Fibroblast of lung (primary cell): ENCODE results near the gene TBC1D5. TPM values are rescaled to one million over a fixed set of nuclear protein-coding genes. Genes with fewer than 3 reads are reported as not detected.

Experiments used
- DNase-seq, 2 donors: peaks; one replicate each; pipeline versions ENCODE4 v3.0.0 to v3.0.0-alpha.2; 2010; ENCODE audit warnings: low read depth in 2 of 2
- H2AFZ ChIP-seq: 2 replicates; pipeline ENCODE4 v1.5.1; 2012; ENCODE audit warnings: low read length, control low read depth, inconsistent platforms
- H3K27ac ChIP-seq: 2 replicates; pipeline ENCODE4 v1.5.1; 2011; ENCODE audit warnings: low read length, control low read depth; ENCODE audit not compliant: insufficient read depth
- H3K27me3 ChIP-seq: 2 replicates; pipeline ENCODE4 v1.5.1; 2011; ENCODE audit warnings: mild to moderate bottlenecking, low read length; ENCODE audit not compliant: control insufficient read depth, insufficient read depth
- H3K36me3 ChIP-seq: 2 replicates; pipeline ENCODE4 v1.5.1; 2011; ENCODE audit warnings: low read length; ENCODE audit not compliant: control insufficient read depth, insufficient read depth
- H3K4me1 ChIP-seq: 2 replicates; pipeline ENCODE4 v1.5.1; 2011; ENCODE audit warnings: low read length; ENCODE audit not compliant: control insufficient read depth, insufficient read depth; ENCODE audit errors: extremely low read depth
- H3K4me2 ChIP-seq: 2 replicates; pipeline ENCODE4 v1.5.1; 2011; ENCODE audit warnings: low read length, control low read depth; ENCODE audit not compliant: insufficient read depth; ENCODE audit errors: extremely low read depth
- H3K4me3 ChIP-seq, 4 experiments: fragments of 200-600 bp in 1 of 4; sonication (generic) in 1 of 4; replicated peaks in 1 of 4; 2 replicates each; pipeline ENCODE4 v1.5.1; 2011 to 2016; ENCODE audit warnings: low read length in 4 of 4, low read depth in 3 of 4, mild to moderate bottlenecking in 3 of 4, control low read depth in 2 of 4, inconsistent platforms in 1 of 4, mixed read lengths in 1 of 4; ENCODE audit not compliant: insufficient read depth in 1 of 4; ENCODE audit errors: control extremely low read depth in 1 of 4
- H3K79me2 ChIP-seq: 2 replicates; pipeline ENCODE4 v1.5.1; 2012; ENCODE audit warnings: mild to moderate bottlenecking, low read length, inconsistent platforms; ENCODE audit not compliant: control insufficient read depth, insufficient read depth
- H3K9ac ChIP-seq: 2 replicates; pipeline ENCODE4 v1.5.1; 2011; ENCODE audit warnings: mild to moderate bottlenecking, low read length, control low read depth; ENCODE audit not compliant: insufficient read depth
- H3K9me3 ChIP-seq: 2 replicates; pipeline ENCODE4 v1.5.1; 2012; ENCODE audit warnings: low read depth, low read length; ENCODE audit not compliant: control insufficient read depth, insufficient read depth
- H4K20me1 ChIP-seq: 2 replicates; pipeline ENCODE4 v1.5.1; 2011; ENCODE audit warnings: low read length; ENCODE audit not compliant: control insufficient read depth, insufficient read depth; ENCODE audit errors: extremely low read depth
- CTCF ChIP-seq, 2 donors: IDR thresholded peaks in 1 of 2; conservative IDR thresholded peaks in 1 of 2; 1 replicate in 1 of 2; 2 replicates in 1 of 2; pipeline ENCODE4 v1.5.1; 2011 to 2012; ENCODE audit warnings: low read length in 2 of 2, control low read depth in 1 of 2, inconsistent platforms in 1 of 2, low read depth in 1 of 2, mild to moderate bottlenecking in 1 of 2
- EZH2 ChIP-seq: IDR thresholded peaks from 2 replicates; pipeline ENCODE4 v1.5.1; 2012; ENCODE audit warnings: low read length, control low read depth, mild to moderate bottlenecking; ENCODE audit errors: missing control alignments
- polyA plus RNA-seq, 2 donors: library from polyadenylated mRNA; depleted of rRNA in 1 of 2; stranded (reverse) in 1 of 2; unstranded in 1 of 2; fragments of >200 nt; gene quantifications; 2 replicates each; pipeline ENCODE4 v1.2.1, GENCODE V29; 2011 to 2012; ENCODE audit warnings: missing spikeins in 1 of 2
- total RNA-seq: library from RNA; depleted of rRNA; stranded (reverse); fragments of >200 nt; gene quantifications from 2 replicates; pipeline ENCODE4 v1.2.1, GENCODE V29; 2014

TBC1D5 gene
- total and polyA plus RNA-seq, 2 donors (not counting 1 experiment from before 2014, with no cell fraction given): 43.6 to 129 TPM

GRCh38 chr3:17584066-17584465, 158.4 kb downstream of the TBC1D5 start:
- H3K36me3 ChIP-seq: no peaks in the 10 kb centered on the region
- no peak overlapping the region for H3K27ac ChIP-seq
- no peaks in the 10 kb centered on the region for H3K9me3 ChIP-seq
- DNase-seq: no peak
- no peak overlapping the region for H3K4me3 ChIP-seq
- no peaks in the 10 kb centered on the region for H3K27me3 ChIP-seq
- no peaks in the 10 kb centered on the region for H4K20me1 ChIP-seq
- no peak for TF ChIP-seq CTCF (conservative IDR thresholded peaks at IDR 0.05 in 1 of 2, IDR thresholded peaks at IDR 0.05 in 1 of 2; ENCODE audit: low read depth in 1 of 2, low read length in 2 of 2)
- TF ChIP-seq EZH2: no peak
- H2AFZ ChIP-seq: no peak overlapping the region
- H3K4me1 ChIP-seq: no peaks in the 10 kb centered on the region
- no peaks in the 10 kb centered on the region for H3K79me2 ChIP-seq
- H3K9ac ChIP-seq: no peak overlapping the region
- H3K4me2 ChIP-seq: no peak overlapping the region

DNA sequence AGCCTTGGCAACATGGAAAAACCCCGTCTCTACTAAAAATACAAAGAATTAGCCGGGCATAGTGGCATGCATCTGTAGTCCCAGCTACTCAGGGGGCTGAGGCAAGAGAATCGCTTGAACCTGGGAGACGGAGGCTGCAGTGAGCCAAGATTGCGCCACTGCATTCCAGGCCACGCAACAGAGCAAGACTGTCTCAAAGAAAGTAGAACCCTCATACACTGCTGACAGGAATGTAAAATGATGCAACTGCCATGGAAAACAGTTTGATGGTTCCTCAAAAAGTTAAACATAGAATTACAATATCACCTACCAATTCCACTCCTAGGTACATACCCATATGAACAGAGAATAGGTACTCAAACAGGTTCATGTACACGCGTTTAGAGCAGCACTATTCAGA, 158.9 kb downstream of the TBC1D5 start:
- DNase-seq: no peak
- no peaks in the 10 kb centered on the region for H3K4me1 ChIP-seq
- no peaks in the 10 kb centered on the region for H3K27me3 ChIP-seq
- no peak overlapping the region for H3K9ac ChIP-seq
- H3K9me3 ChIP-seq: no peaks in the 10 kb centered on the region
- no peak overlapping the region for H3K27ac ChIP-seq
- H2AFZ ChIP-seq: no peak overlapping the region
- no peaks in the 10 kb centered on the region for H3K36me3 ChIP-seq
- TF ChIP-seq EZH2: no peak
- no peak for TF ChIP-seq CTCF (conservative IDR thresholded peaks at IDR 0.05 in 1 of 2, IDR thresholded peaks at IDR 0.05 in 1 of 2; ENCODE audit: low read depth in 1 of 2, low read length in 2 of 2)
- H3K79me2 ChIP-seq: no peaks in the 10 kb centered on the region
- H4K20me1 ChIP-seq: no peaks in the 10 kb centered on the region
- no peak overlapping the region for H3K4me3 ChIP-seq
- no peak overlapping the region for H3K4me2 ChIP-seq

DNA sequence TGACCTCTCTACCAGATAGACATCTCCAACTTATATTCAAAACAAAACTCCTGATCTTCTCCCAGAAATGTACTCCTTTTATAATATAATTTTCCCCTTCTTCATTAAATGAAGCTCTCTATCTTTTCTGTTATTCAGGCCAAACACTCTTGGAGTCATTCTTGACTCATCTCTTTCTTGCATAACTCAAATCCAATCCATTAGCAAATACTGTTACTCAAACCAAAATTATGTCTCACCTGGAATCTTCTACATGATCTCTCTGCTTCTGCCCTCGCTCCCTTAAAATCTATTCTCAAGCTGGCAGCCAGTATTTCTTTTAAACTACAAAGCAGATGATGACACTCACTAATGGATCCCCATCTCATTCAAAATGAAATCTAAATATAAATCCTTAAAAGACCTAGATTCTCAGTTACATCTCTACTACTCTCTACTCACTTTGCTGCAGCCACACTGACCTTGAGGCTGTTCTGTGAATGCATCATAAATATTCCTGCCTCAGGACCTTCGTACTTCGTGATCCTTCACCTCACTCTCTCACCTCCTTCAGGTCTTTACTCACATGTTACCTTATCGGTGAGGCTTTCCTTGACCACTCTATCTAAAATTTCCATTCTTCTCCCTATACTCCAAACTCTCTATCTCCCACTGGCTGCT, 160.9 kb downstream of the TBC1D5 start:
- H3K4me2 ChIP-seq: no peak overlapping the region

More for the DNA sequence above, 160.9 kb downstream of the TBC1D5 start:
- H3K4me3 ChIP-seq: no peak overlapping the region
- no peak for DNase-seq
- no peaks in the 10 kb centered on the region for H3K4me1 ChIP-seq
- H3K36me3 ChIP-seq: no peaks in the 10 kb centered on the region
- H2AFZ ChIP-seq: no peak overlapping the region
- no peaks in the 10 kb centered on the region for H3K79me2 ChIP-seq
- H3K9ac ChIP-seq: no peak overlapping the region
- H3K27ac ChIP-seq: no peak overlapping the region
- no peaks in the 10 kb centered on the region for H3K9me3 ChIP-seq
- H3K27me3 ChIP-seq: no peaks in the 10 kb centered on the region
- H4K20me1 ChIP-seq: no peaks in the 10 kb centered on the region
- TF ChIP-seq EZH2 (no peak), CTCF (conservative IDR thresholded peaks at IDR 0.05 in 1 of 2, IDR thresholded peaks at IDR 0.05 in 1 of 2; ENCODE audit: low read depth in 1 of 2, low read length in 2 of 2) (no peak)
